GM12878 (cell line): ENCODE data around the gene NDRG2. TPM values are rescaled to one million over a fixed set of nuclear protein-coding genes. Genes with fewer than 3 reads are reported as not detected.

Experiments used
- ATAC-seq: fragments of 200-7000 bp; cut with Tn5 transposase; 3 replicates; pipeline ENCODE4 v1.9.1; 2020; ENCODE audit warnings: mild to moderate bottlenecking, moderate library complexity
- BruUV-seq: library from RNA; stranded (reverse); fragments of 400-500 nt; replicated peaks from 2 replicates; lab custom pipeline; 2021; lab: Mats Ljungman, UMichigan
- CTCF ChIA-PET: fragments of 300-600 bp; sonication (Branson Sonifier 250); formaldehyde crosslinking; extraction: SDS; loops from one replicate; lab custom pipeline; 2021; ENCODE audit warnings: inconsistent platforms; lab: Yijun Ruan, JAX
- POLR2A ChIA-PET: fragments of 350-600 bp; formaldehyde crosslinking; extraction: SDS; loops from one replicate; lab custom pipeline; 2021; ENCODE audit warnings: inconsistent platforms; lab: Charles Lee
- RAD21 ChIA-PET: fragments of 300-600 bp; sonication (Branson Sonifier 250); formaldehyde crosslinking; loops from one replicate; lab custom pipeline; 2023; ENCODE audit warnings: antibody characterized with exemption; ENCODE audit not compliant: unreplicated experiment; lab: Charles Lee
- SMC1A ChIA-PET: fragments of 300-600 bp; sonication (Branson Sonifier 250); formaldehyde crosslinking; loops from one replicate; lab custom pipeline; 2023; ENCODE audit not compliant: unreplicated experiment, uncharacterized antibody; lab: Charles Lee
- DNase-seq: peaks from one replicate; pipeline ENCODE4 v3.0.0-alpha.2; 2011; ENCODE audit warnings: low read depth, low spot score
- FAIRE-seq: peaks from 3 replicates; lab custom pipeline; 2011; peaks lifted over from hg19 to GRCh38; lab: Jason Lieb, UNC
- H2AFZ ChIP-seq: 2 replicates; pipeline ENCODE4 v1.6.0; 2011; ENCODE audit warnings: low read depth, low read length, control low read depth; ENCODE audit not compliant: control insufficient read depth
- H3K27ac ChIP-seq: 2 replicates; pipeline ENCODE4 v1.5.1; 2011; ENCODE audit warnings: control low read depth; ENCODE audit not compliant: control insufficient read depth, insufficient read depth
- H3K27me3 ChIP-seq, 2 experiments: replicated peaks in 1 of 2; 2 replicates each; pipeline versions ENCODE4 v1.6.0 to v1.6.1; 2011; ENCODE audit warnings: low read length in 1 of 2; ENCODE audit not compliant: control insufficient read depth in 2 of 2, insufficient read depth in 2 of 2
- H3K36me3 ChIP-seq, 2 experiments: 2 replicates each; pipeline ENCODE4 v1.5.1; 2011; ENCODE audit warnings: low read length in 1 of 2; ENCODE audit not compliant: control insufficient read depth in 2 of 2, insufficient read depth in 2 of 2
- H3K4me1 ChIP-seq: 2 replicates; pipeline ENCODE4 v1.6.1; 2011; ENCODE audit warnings: mild to moderate bottlenecking, low read length, moderate library complexity, mixed read lengths; ENCODE audit not compliant: control insufficient read depth, insufficient read depth
- H3K4me2 ChIP-seq: 2 replicates; pipeline ENCODE4 v1.6.0; 2011; ENCODE audit warnings: control low read depth; ENCODE audit not compliant: control insufficient read depth, insufficient read depth
- H3K4me3 ChIP-seq: fragments of 200-600 bp; sonication (generic); 2 replicates; pipeline ENCODE4 v1.5.1; 2016
- H3K79me2 ChIP-seq: 2 replicates; pipeline ENCODE4 v1.6.0; 2011; ENCODE audit warnings: low read length; ENCODE audit not compliant: control insufficient read depth, insufficient read depth
- H3K9ac ChIP-seq: 2 replicates; pipeline ENCODE4 v1.8.0; 2011; ENCODE audit warnings: low read length, control low read depth, mixed read lengths; ENCODE audit not compliant: control insufficient read depth, insufficient read depth
- H3K9me3 ChIP-seq: replicated peaks from 3 replicates; pipeline ENCODE4 v1.5.1; 2011; ENCODE audit warnings: mild to moderate bottlenecking, low read length; ENCODE audit not compliant: control insufficient read depth, insufficient read depth
- H4K20me1 ChIP-seq: 2 replicates; pipeline ENCODE4 v1.6.0; 2011; ENCODE audit not compliant: control insufficient read depth, insufficient read depth
- BCL11A ChIP-seq: IDR thresholded peaks from 2 replicates; pipeline ENCODE4 v1.6.1; 2011; ENCODE audit warnings: low read depth, low read length
- BRCA1 ChIP-seq: IDR thresholded peaks from 2 replicates; pipeline ENCODE4 v1.6.1; 2011; ENCODE audit warnings: low read depth, low read length, improper control_type of control experiment
- EED ChIP-seq: sonication (generic); IDR thresholded peaks from 2 replicates; pipeline ENCODE4 v1.6.1; 2016; ENCODE audit warnings: antibody characterized with exemption, low read depth
- ESRRA ChIP-seq: IDR thresholded peaks from 2 replicates; pipeline ENCODE4 v1.6.1; 2012; ENCODE audit warnings: mild to moderate bottlenecking, low read length, improper control_type of control experiment
- ETV6 ChIP-seq, 2 experiments: fragments of 450-650 bp in 1 of 2; IDR thresholded peaks in 1 of 2; conservative IDR thresholded peaks in 1 of 2; 2 replicates each; pipeline ENCODE4 v1.6.1; 2014; ENCODE audit warnings: antibody characterized with exemption in 1 of 2, borderline replicate concordance in 1 of 2, low read depth in 1 of 2, mild to moderate bottlenecking in 1 of 2, moderate library complexity in 1 of 2
- KAT2A ChIP-seq: conservative IDR thresholded peaks from 2 replicates; pipeline ENCODE4 v1.6.1; 2011; ENCODE audit warnings: low read depth, low read length; ENCODE audit not compliant: control insufficient read depth
- KDM1A ChIP-seq: fragments of 200-600 bp; sonication (generic); IDR thresholded peaks from 2 replicates; pipeline ENCODE4 v1.6.1; 2016; ENCODE audit warnings: borderline replicate concordance
- MYC ChIP-seq: IDR thresholded peaks from 2 replicates; pipeline ENCODE4 v1.6.1; 2011; ENCODE audit warnings: mild to moderate bottlenecking, low read length, moderate library complexity, inconsistent platforms; ENCODE audit not compliant: insufficient read depth, insufficient replicate concordance, insufficient read length, severe bottlenecking
- SIX5 ChIP-seq: IDR thresholded peaks from 2 replicates; pipeline ENCODE4 v1.6.1; 2011; ENCODE audit warnings: mild to moderate bottlenecking, low read depth, low read length, moderate library complexity; ENCODE audit not compliant: severe bottlenecking
- SMC3 ChIP-seq: IDR thresholded peaks from 2 replicates; pipeline ENCODE4 v1.6.1; 2011; ENCODE audit warnings: low read length, improper control_type of control experiment, borderline replicate concordance
- SP1 ChIP-seq: IDR thresholded peaks from one replicate; pipeline ENCODE4 v1.6.1; 2011; ENCODE audit warnings: low read depth, low read length
- SPI1 ChIP-seq: IDR thresholded peaks from 2 replicates; pipeline ENCODE4 v1.6.1; 2011; ENCODE audit warnings: low read depth, mild to moderate bottlenecking, low read length, moderate library complexity, borderline replicate concordance; ENCODE audit not compliant: insufficient read depth
- TCF3 ChIP-seq: IDR thresholded peaks from 2 replicates; pipeline ENCODE4 v1.6.1; 2012; ENCODE audit warnings: low read depth, mild to moderate bottlenecking, low read length, borderline replicate concordance; ENCODE audit not compliant: insufficient read depth
- WGBS: methylation state at CpG from one replicate; pipeline ENCODE4 v1.1.6; 2016; ENCODE audit warnings: low lambda C conversion rate; ENCODE audit not compliant: insufficient replicate concordance, insufficient coverage; ENCODE audit errors: missing lambda C conversion rate; 5-methylcytosine and 5-hydroxymethylcytosine counted together
- in situ Hi-C: fragments of 300-500 bp; cut with MboI; formaldehyde crosslinking; loops from 9 replicates; pipeline ENCODE4 v1.14.3; 2018; ENCODE audit warnings: mixed read lengths
- intact Hi-C: fragments of 100-400 bp; cut with micrococcal nuclease; formaldehyde crosslinking; loops from one replicate; pipeline ENCODE4 v1.14.2; 2022; ENCODE audit not compliant: unreplicated experiment
- polyA plus RNA-seq, 11 experiments: library from polyadenylated mRNA; depleted of rRNA in 4 of 11; unstranded in 6 of 11; stranded (reverse) in 5 of 11; fragments of >200 nt; fragmentation: Nextera tagmentation in 4 of 11; fragmentation: Illumina TruSeq in 1 of 11; extraction: Ambion mirVana in 4 of 11; extraction: Trizol in 1 of 11; gene quantifications; 1 replicate in 1 of 11; 2 replicates in 10 of 11; pipeline versions ENCODE4 v1.2.1 to v1.2.3, GENCODE V29; 2011 to 2016; ENCODE audit warnings: inconsistent platforms in 2 of 11, missing spikeins in 2 of 11, low read depth in 1 of 11
- total RNA-seq, 4 experiments: library from RNA; depleted of rRNA in 3 of 4; stranded (reverse); fragments of >200 nt in 3 of 4; fragmentation: Illumina TruSeq in 1 of 4; extraction: Trizol in 1 of 4; gene quantifications; 2 replicates each; pipeline versions ENCODE4 v1.2.1 to v1.2.3, GENCODE V29; 2013 to 2021
- TF ChIP-seq, protein P1 (sequence below): fragments of 450-650 bp; IDR thresholded peaks from 2 replicates; pipeline ENCODE4 v1.6.1; 2016; ENCODE audit warnings: mild to moderate bottlenecking
- TF ChIP-seq, protein P2 (sequence below): fragments of 450-650 bp; IDR thresholded peaks from 2 replicates; pipeline ENCODE4 v1.6.1; 2017; ENCODE audit warnings: mild to moderate bottlenecking, low read depth, inconsistent platforms; ENCODE audit not compliant: poor library complexity, severe bottlenecking
- TF ChIP-seq, protein P3 (sequence below): fragments of 450-650 bp; IDR thresholded peaks from 2 replicates; pipeline ENCODE4 v1.6.1; 2016; ENCODE audit warnings: mild to moderate bottlenecking, moderate library complexity, borderline replicate concordance

NDRG2 gene
- total and polyA plus RNA-seq, 10 of the 15 experiments (the other 5 are each of a cell fraction or from before 2014, with no cell fraction given): 0.15 to 0.49 TPM; not detected in 8

DNA sequence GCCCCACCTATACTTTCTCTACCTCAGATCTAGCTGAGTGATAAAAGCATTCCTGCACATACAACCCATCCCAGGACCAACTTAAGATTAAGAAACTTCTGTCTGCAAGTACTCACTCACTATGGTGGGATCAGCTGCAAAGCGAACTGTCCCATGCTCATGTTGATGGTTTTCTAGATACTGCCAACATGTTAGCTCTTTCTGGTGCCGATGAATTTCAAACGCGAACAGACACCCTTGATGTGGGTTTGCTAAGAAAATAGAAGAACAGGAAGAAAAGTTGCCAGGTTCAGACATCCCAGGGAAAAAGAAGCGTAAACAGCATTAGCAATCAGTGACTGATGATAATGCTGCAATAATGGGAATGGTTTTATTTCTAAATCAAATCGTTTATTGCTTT, 27.3 kb downstream of the NDRG2 start:
- H3K27ac ChIP-seq: no peak overlapping the region
- FAIRE-seq (no peak), DNase-seq (no peak), ATAC-seq (no peak)
- H3K4me1 ChIP-seq: no peaks in the 10 kb centered on the region
- no peaks in the 10 kb centered on the region for H3K79me2 ChIP-seq
- H3K36me3 ChIP-seq: peaks cover 5 to 15% of the 10 kb centered on the region in 2 experiments
- ChIA-PET SMC1A (interaction anchor here (0.6 kb wide), 1 partner anchor 250 kb away, joined by 4 read pairs; no protein-coding TSS in a partner anchor), CTCF (interaction anchor here (0.7 to 2.2 kb wide), 7 partner anchors 8 to 107 kb away, joined by 3 to 17 read pairs (median 3); no protein-coding TSS in a partner anchor), POLR2A (interaction anchor here (0.6 kb wide), 1 partner anchor 24 kb away, joined by 5 read pairs; no protein-coding TSS in a partner anchor), RAD21 (no interaction called here)
- H3K9ac ChIP-seq: no peak overlapping the region
- no peak overlapping the region for H3K4me3 ChIP-seq
- no peaks in the 10 kb centered on the region for H3K27me3 ChIP-seq
- intact Hi-C loops (no loop called here), in situ Hi-C loops (no loop called here)
- no peaks in the 10 kb centered on the region for H4K20me1 ChIP-seq
- WGBS: 85% methylated on average over 6 of the region's 6 CpGs
- H2AFZ ChIP-seq: no peak overlapping the region
- H3K4me2 ChIP-seq: no peak overlapping the region
- no peaks in the 10 kb centered on the region for H3K9me3 ChIP-seq
- no TSS peak for BruUV-seq
- TF ChIP-seq BRCA1 (no peak), SIX5 (no peak), SPI1 (no peak), KAT2A (no peak), SMC3 (no peak), TCF3 (no peak), ESRRA (no peak), ETV6 (conservative IDR thresholded peaks at IDR 0.05 in 1 of 2, IDR thresholded peaks at IDR 0.05 in 1 of 2; ENCODE audit: borderline replicate concordance in 1 of 2, low read depth in 1 of 2) (no peak), SP1 (no peak), MYC (no peak), EED (no peak), KDM1A (no peak), BCL11A (no peak)
- TF ChIP-seq, protein P1, sequence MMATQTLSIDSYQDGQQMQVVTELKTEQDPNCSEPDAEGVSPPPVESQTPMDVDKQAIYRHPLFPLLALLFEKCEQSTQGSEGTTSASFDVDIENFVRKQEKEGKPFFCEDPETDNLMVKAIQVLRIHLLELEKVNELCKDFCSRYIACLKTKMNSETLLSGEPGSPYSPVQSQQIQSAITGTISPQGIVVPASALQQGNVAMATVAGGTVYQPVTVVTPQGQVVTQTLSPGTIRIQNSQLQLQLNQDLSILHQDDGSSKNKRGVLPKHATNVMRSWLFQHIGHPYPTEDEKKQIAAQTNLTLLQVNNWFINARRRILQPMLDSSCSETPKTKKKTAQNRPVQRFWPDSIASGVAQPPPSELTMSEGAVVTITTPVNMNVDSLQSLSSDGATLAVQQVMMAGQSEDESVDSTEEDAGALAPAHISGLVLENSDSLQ: no peak
- TF ChIP-seq, protein P2, sequence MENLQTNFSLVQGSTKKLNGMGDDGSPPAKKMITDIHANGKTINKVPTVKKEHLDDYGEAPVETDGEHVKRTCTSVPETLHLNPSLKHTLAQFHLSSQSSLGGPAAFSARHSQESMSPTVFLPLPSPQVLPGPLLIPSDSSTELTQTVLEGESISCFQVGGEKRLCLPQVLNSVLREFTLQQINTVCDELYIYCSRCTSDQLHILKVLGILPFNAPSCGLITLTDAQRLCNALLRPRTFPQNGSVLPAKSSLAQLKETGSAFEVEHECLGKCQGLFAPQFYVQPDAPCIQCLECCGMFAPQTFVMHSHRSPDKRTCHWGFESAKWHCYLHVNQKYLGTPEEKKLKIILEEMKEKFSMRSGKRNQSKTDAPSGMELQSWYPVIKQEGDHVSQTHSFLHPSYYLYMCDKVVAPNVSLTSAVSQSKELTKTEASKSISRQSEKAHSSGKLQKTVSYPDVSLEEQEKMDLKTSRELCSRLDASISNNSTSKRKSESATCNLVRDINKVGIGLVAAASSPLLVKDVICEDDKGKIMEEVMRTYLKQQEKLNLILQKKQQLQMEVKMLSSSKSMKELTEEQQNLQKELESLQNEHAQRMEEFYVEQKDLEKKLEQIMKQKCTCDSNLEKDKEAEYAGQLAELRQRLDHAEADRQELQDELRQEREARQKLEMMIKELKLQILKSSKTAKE: no peak
- TF ChIP-seq, protein P3, sequence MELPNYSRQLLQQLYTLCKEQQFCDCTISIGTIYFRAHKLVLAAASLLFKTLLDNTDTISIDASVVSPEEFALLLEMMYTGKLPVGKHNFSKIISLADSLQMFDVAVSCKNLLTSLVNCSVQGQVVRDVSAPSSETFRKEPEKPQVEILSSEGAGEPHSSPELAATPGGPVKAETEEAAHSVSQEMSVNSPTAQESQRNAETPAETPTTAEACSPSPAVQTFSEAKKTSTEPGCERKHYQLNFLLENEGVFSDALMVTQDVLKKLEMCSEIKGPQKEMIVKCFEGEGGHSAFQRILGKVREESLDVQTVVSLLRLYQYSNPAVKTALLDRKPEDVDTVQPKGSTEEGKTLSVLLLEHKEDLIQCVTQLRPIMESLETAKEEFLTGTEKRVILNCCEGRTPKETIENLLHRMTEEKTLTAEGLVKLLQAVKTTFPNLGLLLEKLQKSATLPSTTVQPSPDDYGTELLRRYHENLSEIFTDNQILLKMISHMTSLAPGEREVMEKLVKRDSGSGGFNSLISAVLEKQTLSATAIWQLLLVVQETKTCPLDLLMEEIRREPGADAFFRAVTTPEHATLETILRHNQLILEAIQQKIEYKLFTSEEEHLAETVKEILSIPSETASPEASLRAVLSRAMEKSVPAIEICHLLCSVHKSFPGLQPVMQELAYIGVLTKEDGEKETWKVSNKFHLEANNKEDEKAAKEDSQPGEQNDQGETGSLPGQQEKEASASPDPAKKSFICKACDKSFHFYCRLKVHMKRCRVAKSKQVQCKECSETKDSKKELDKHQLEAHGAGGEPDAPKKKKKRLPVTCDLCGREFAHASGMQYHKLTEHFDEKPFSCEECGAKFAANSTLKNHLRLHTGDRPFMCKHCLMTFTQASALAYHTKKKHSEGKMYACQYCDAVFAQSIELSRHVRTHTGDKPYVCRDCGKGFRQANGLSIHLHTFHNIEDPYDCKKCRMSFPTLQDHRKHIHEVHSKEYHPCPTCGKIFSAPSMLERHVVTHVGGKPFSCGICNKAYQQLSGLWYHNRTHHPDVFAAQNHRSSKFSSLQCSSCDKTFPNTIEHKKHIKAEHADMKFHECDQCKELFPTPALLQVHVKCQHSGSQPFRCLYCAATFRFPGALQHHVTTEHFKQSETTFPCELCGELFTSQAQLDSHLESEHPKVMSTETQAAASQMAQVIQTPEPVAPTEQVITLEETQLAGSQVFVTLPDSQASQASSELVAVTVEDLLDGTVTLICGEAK: no peak
